H1 (cell line): Measurements from ENCODE around the gene ZMIZ1. TPM values are rescaled to one million over a fixed set of nuclear protein-coding genes. Genes with fewer than 3 reads are reported as not detected.

Experiments used
- CTCF ChIA-PET: fragments of 300-600 bp; sonication (Branson Sonifier 250); formaldehyde crosslinking; loops from one replicate; lab custom pipeline; 2021; ENCODE audit not compliant: partially characterized antibody; lab: Charles Lee
- POLR2A ChIA-PET: fragments of 300-600 bp; sonication (Branson Sonifier 250); formaldehyde crosslinking; loops from one replicate; lab custom pipeline; 2021; ENCODE audit warnings: inconsistent platforms; ENCODE audit not compliant: partially characterized antibody; lab: Charles Lee
- DNase-seq, 2 experiments: peaks; one replicate each; pipeline versions ENCODE4 v3.0.0 to v3.0.0-alpha.2; 2010 to 2022; ENCODE audit warnings: low spot score in 2 of 2, low read depth in 1 of 2, mixed read lengths in 1 of 2
- FAIRE-seq: peaks from 2 replicates; lab custom pipeline; 2011; peaks lifted over from hg19 to GRCh38; lab: Jason Lieb, UNC
- H2AFZ ChIP-seq: 2 replicates; pipeline ENCODE4 v1.8.1; 2012; ENCODE audit warnings: low read length, inconsistent platforms
- H2AK5ac ChIP-seq: 2 replicates; pipeline ENCODE4 v1.6.1; 2013; ENCODE audit warnings: low read depth, low read length
- H2BK120ac ChIP-seq: replicated peaks from 2 replicates; pipeline ENCODE3; 2013; ENCODE audit warnings: low read depth, low read length, inconsistent platforms
- H2BK12ac ChIP-seq: 2 replicates; pipeline ENCODE4 v1.6.1; 2013; ENCODE audit warnings: low read depth, low read length
- H2BK15ac ChIP-seq: 2 replicates; pipeline ENCODE4 v1.6.1; 2013; ENCODE audit warnings: low read length
- H2BK20ac ChIP-seq: 2 replicates; pipeline ENCODE4 v1.6.1; 2013; ENCODE audit warnings: low read length
- H2BK5ac ChIP-seq: 2 replicates; pipeline ENCODE4 v1.6.1; 2013; ENCODE audit warnings: low read depth, low read length
- H3K14ac ChIP-seq: 2 replicates; pipeline ENCODE4 v1.6.1; 2013; ENCODE audit warnings: inconsistent platforms; ENCODE audit not compliant: insufficient read length
- H3K18ac ChIP-seq: 2 replicates; pipeline ENCODE4 v1.6.1; 2013; ENCODE audit warnings: low read length; ENCODE audit errors: extremely low read depth
- H3K23ac ChIP-seq: 2 replicates; pipeline ENCODE4 v1.6.1; 2013; ENCODE audit warnings: inconsistent platforms; ENCODE audit not compliant: insufficient read length
- H3K23me2 ChIP-seq: 2 replicates; pipeline ENCODE4 v1.6.1; 2013; ENCODE audit warnings: low read depth, low read length
- H3K27ac ChIP-seq: 2 replicates; pipeline ENCODE4 v1.6.1; 2011; ENCODE audit warnings: low read depth, low read length, inconsistent platforms
- H3K27me3 ChIP-seq, 4 experiments: replicated peaks in 1 of 4; 1 replicate in 1 of 4; 2 replicates in 3 of 4; pipeline versions ENCODE4 v1.6.1 to v1.8.1; 2011 to 2013; ENCODE audit warnings: low read length in 3 of 4, mild to moderate bottlenecking in 3 of 4, inconsistent platforms in 2 of 4, mixed read lengths in 2 of 4, moderate library complexity in 1 of 4; ENCODE audit not compliant: control insufficient read depth in 3 of 4, insufficient read depth in 3 of 4; ENCODE audit errors: extremely low read depth in 1 of 4
- H3K36me3 ChIP-seq, 4 experiments: 2 replicates each; pipeline versions ENCODE4 v1.6.1 to v1.8.1; 2011 to 2013; ENCODE audit warnings: mild to moderate bottlenecking in 4 of 4, low read length in 3 of 4, moderate library complexity in 2 of 4, control low read depth in 1 of 4, inconsistent platforms in 1 of 4; ENCODE audit not compliant: insufficient read depth in 4 of 4, control insufficient read depth in 2 of 4
- H3K4ac ChIP-seq: replicated peaks from 2 replicates; pipeline ENCODE3; 2013; ENCODE audit warnings: low read length, low read depth, mixed read lengths, inconsistent platforms; ENCODE audit not compliant: insufficient read length
- H3K4me1 ChIP-seq, 4 experiments: replicated peaks in 1 of 4; 1 replicate in 1 of 4; 2 replicates in 3 of 4; pipeline versions ENCODE4 v1.6.1 to v1.8.1; 2011 to 2013; ENCODE audit warnings: low read length in 3 of 4, inconsistent platforms in 2 of 4, mixed read lengths in 1 of 4; ENCODE audit not compliant: insufficient read depth in 4 of 4, control insufficient read depth in 3 of 4
- H3K4me2 ChIP-seq, 2 experiments: 2 replicates each; pipeline versions ENCODE4 v1.6.1 to v1.8.1; 2011 to 2013; ENCODE audit warnings: low read depth in 2 of 2, low read length in 2 of 2, control low read depth in 1 of 2, inconsistent platforms in 1 of 2, mild to moderate bottlenecking in 1 of 2; ENCODE audit not compliant: insufficient read depth in 1 of 2
- H3K4me3 ChIP-seq, 4 experiments: fragments of 200-600, 300-600 bp in 1 of 4; sonication (generic), shearing (Covaris generic), sonication (Bioruptor Twin) in 1 of 4; 2 replicates each; pipeline versions ENCODE4 v1.5.1 to v1.8.1; 2011 to 2016; ENCODE audit warnings: low read length in 4 of 4, low read depth in 3 of 4, control low read depth in 2 of 4, inconsistent platforms in 2 of 4, mild to moderate bottlenecking in 2 of 4, mixed read lengths in 1 of 4, moderate library complexity in 1 of 4; ENCODE audit not compliant: insufficient read depth in 2 of 4; ENCODE audit errors: extremely low read depth in 1 of 4
- H3K56ac ChIP-seq: replicated peaks from 2 replicates; pipeline ENCODE3; 2013; ENCODE audit warnings: low read depth, mild to moderate bottlenecking, mixed read lengths, low read length, inconsistent platforms; ENCODE audit not compliant: insufficient read length
- H3K79me1 ChIP-seq: 2 replicates; pipeline ENCODE4 v1.6.1; 2013; ENCODE audit warnings: low read depth, low read length, control low read depth
- H3K79me2 ChIP-seq, 2 experiments: 2 replicates each; pipeline versions ENCODE4 v1.6.1 to v1.8.1; 2012 to 2013; ENCODE audit warnings: low read length in 2 of 2, mild to moderate bottlenecking in 2 of 2, inconsistent platforms in 1 of 2; ENCODE audit not compliant: insufficient read depth in 2 of 2, control insufficient read depth in 1 of 2
- H3K9ac ChIP-seq, 4 experiments: replicated peaks in 1 of 4; 1 replicate in 1 of 4; 2 replicates in 3 of 4; pipeline versions ENCODE4 v1.6.1 to v1.8.1; 2011 to 2013; ENCODE audit warnings: low read depth in 3 of 4, low read length in 3 of 4, control low read depth in 2 of 4, mild to moderate bottlenecking in 2 of 4, moderate library complexity in 2 of 4, inconsistent platforms in 1 of 4; ENCODE audit errors: extremely low read depth in 1 of 4
- H3K9me3 ChIP-seq, 2 experiments: 2 replicates each; pipeline versions ENCODE4 v1.6.1 to v1.8.1; 2012 to 2013; ENCODE audit warnings: mild to moderate bottlenecking in 2 of 2, moderate library complexity in 2 of 2, control low read depth in 1 of 2, inconsistent platforms in 1 of 2, low read depth in 1 of 2, low read length in 1 of 2, mixed read lengths in 1 of 2; ENCODE audit not compliant: insufficient read depth in 2 of 2
- H4K20me1 ChIP-seq, 2 experiments: replicated peaks in 1 of 2; 2 replicates each; pipeline versions ENCODE3 to v1.8.1; 2011 to 2013; ENCODE audit warnings: inconsistent platforms in 2 of 2, low read length in 2 of 2, mild to moderate bottlenecking in 1 of 2; ENCODE audit not compliant: insufficient read depth in 2 of 2, control insufficient read depth in 1 of 2
- H4K5ac ChIP-seq: 2 replicates; pipeline ENCODE4 v1.6.1; 2013; ENCODE audit warnings: low read length, low read depth, mixed read lengths, inconsistent platforms; ENCODE audit not compliant: insufficient read length
- H4K8ac ChIP-seq: 2 replicates; pipeline ENCODE4 v1.8.0; 2013; ENCODE audit warnings: mild to moderate bottlenecking, moderate library complexity, low read length, inconsistent platforms; ENCODE audit not compliant: insufficient read depth; ENCODE audit errors: extremely low read depth
- H4K91ac ChIP-seq: replicated peaks from 2 replicates; pipeline ENCODE3; 2013; ENCODE audit warnings: low read length, mixed read lengths, inconsistent platforms; ENCODE audit not compliant: insufficient read length
- NRF1 ChIP-seq: IDR thresholded peaks from 2 replicates; pipeline ENCODE4 v1.6.1; 2011; ENCODE audit warnings: mild to moderate bottlenecking, low read depth, low read length, improper control_type of control experiment
- POU5F1 ChIP-seq: IDR thresholded peaks from 2 replicates; pipeline ENCODE4 v1.6.1; 2011; ENCODE audit warnings: low read depth, mild to moderate bottlenecking, low read length, moderate library complexity
- RFX5 ChIP-seq: IDR thresholded peaks from 2 replicates; pipeline ENCODE4 v1.6.1; 2011; ENCODE audit warnings: low read depth, low read length, improper control_type of control experiment, borderline replicate concordance
- SIX5 ChIP-seq: IDR thresholded peaks from 2 replicates; pipeline ENCODE4 v1.6.1; 2011; ENCODE audit warnings: mild to moderate bottlenecking, low read depth, low read length
- TBP ChIP-seq: IDR thresholded peaks from 2 replicates; pipeline ENCODE4 v1.6.1; 2011; ENCODE audit warnings: low read depth, low read length, improper control_type of control experiment
- YY1 ChIP-seq: IDR thresholded peaks from 2 replicates; pipeline ENCODE4 v1.6.1; 2011; ENCODE audit warnings: low read depth, mild to moderate bottlenecking, low read length
- WGBS, 2 experiments: shearing (Covaris generic) in 1 of 2; methylation state at CpG; one replicate each; pipeline versions ENCODE4 v1.1.6 to v1.1.7; 2013 to 2015; ENCODE audit warnings: low lambda C conversion rate in 2 of 2, mixed read lengths in 2 of 2, inconsistent platforms in 1 of 2, low coverage in 1 of 2, missing lambda C conversion rate in 1 of 2; ENCODE audit not compliant: insufficient replicate concordance in 2 of 2, insufficient coverage in 1 of 2, insufficient read length in 1 of 2; ENCODE audit errors: extremely low coverage in 1 of 2, missing lambda C conversion rate in 1 of 2; 5-methylcytosine and 5-hydroxymethylcytosine counted together
- polyA plus RNA-seq, 7 experiments: library from polyadenylated mRNA; depleted of rRNA in 3 of 7; stranded (reverse) in 5 of 7; unstranded in 2 of 7; fragments of >200 nt in 5 of 7; fragments of 200-250 nt in 2 of 7; gene quantifications; 1 replicate in 5 of 7; 2 replicates in 1 of 7; 4 replicates in 1 of 7; pipeline versions ENCODE4 v1.2.1 to v1.2.3, GENCODE V29; 2011 to 2013; ENCODE audit warnings: missing spikeins in 2 of 7, mixed read lengths in 2 of 7
- total RNA-seq: library from RNA; stranded (reverse); fragmentation: NEBNext Ultra II Directional; extraction: Animal tissue kit (Norgen Biotek cat#: 25700); gene quantifications from 2 replicates; pipeline ENCODE4 v1.2.1, GENCODE V29; 2021
- TF ChIP-seq, protein P1 (sequence below): IDR thresholded peaks from 2 replicates; pipeline ENCODE4 v1.6.1; 2011; ENCODE audit warnings: low read depth, mild to moderate bottlenecking, low read length; ENCODE audit not compliant: insufficient read depth

Gene ZMIZ1
- total and polyA plus RNA-seq, 2 of the 8 experiments (the other 6 are each of a cell fraction or from before 2014, with no cell fraction given), result 8.1 to 28.0 TPM

GRCh38 chr10:79320820-79321493 is 252.2 kb downstream of the ZMIZ1 start:
- peaks cover 4 to 23% (median 17%) of the 10 kb centered on the region in 4 experiments for H3K4me1 ChIP-seq

More at GRCh38 chr10:79320820-79321493, 252.2 kb downstream of the ZMIZ1 start:
- ChIA-PET CTCF (no interaction called here), POLR2A (interaction anchor here (1.4 kb wide), 1 partner anchor 9 kb away, joined by 3 read pairs; no protein-coding TSS in a partner anchor)
- 82% methylated on average over 7 of the region's 7 CpGs; no CpG with 5 or more reads in 1 of the 2 experiments for WGBS, 2 experiments
- Histone ChIP-seq H3K23ac (no peak overlapping the region), H3K79me1 (no peaks in the 10 kb centered on the region), H2BK5ac (no peak overlapping the region), H2BK20ac (no peak overlapping the region), H3K56ac (no peak overlapping the region), H3K9me3 (no peaks in the 10 kb centered on the region), H3K79me2 (no peaks in the 10 kb centered on the region; a peak in 1 of 4 replicates), H4K8ac (no peak overlapping the region), H3K36me3 (no peaks in the 10 kb centered on the region), H3K9ac (no peak overlapping the region), H2AFZ (no peak overlapping the region), H2BK15ac (no peak overlapping the region), H4K20me1 (no peaks in the 10 kb centered on the region), H2BK120ac (no peak overlapping the region), H2BK12ac (0 out of 2 replicates have a peak overlapping the region, but pooled peaks have one; percentile 27), H3K4me2 (no peak overlapping the region), H4K91ac (no peak overlapping the region), H3K23me2 (peaks cover 4% of the 10 kb centered on the region; the same call in 1 of the 2 replicates), H3K14ac (no peak overlapping the region), H3K4me3 (no peak overlapping the region), H3K4ac (no peak overlapping the region), H4K5ac (no peak overlapping the region), H3K27me3 (no peaks in the 10 kb centered on the region), H3K27ac (no peak overlapping the region), H2AK5ac (peak overlapping the region; percentile 65; the same call in 1 of the 2 replicates), H3K18ac (no peak overlapping the region)
- FAIRE-seq (no peak), DNase-seq (no peak)
- no peak for TF ChIP-seq RFX5
- TF ChIP-seq, protein P1, sequence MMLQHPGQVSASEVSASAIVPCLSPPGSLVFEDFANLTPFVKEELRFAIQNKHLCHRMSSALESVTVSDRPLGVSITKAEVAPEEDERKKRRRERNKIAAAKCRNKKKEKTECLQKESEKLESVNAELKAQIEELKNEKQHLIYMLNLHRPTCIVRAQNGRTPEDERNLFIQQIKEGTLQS, result no peak
- TF ChIP-seq YY1, result no peak
- no peak for TF ChIP-seq TBP
- no peak for TF ChIP-seq NRF1
- TF ChIP-seq SIX5, result no peak
- TF ChIP-seq POU5F1, result no peak
